Fibroblast of the aortic adventitia (primary cell): ENCODE results near the gene USO1. TPM values are rescaled to one million over a fixed set of nuclear protein-coding genes. Genes with fewer than 3 reads are reported as not detected.
A peak's percentile ranks its signal among the peaks of the same experiment; 100 is the strongest.
"Not testable (repeated sequence)": the region's sequence is repeated elsewhere in the genome, so short reads cannot be mapped to it uniquely, and the experiment has no call there.

Experiments used
- DNase-seq: peaks from one replicate; pipeline ENCODE4 v3.0.0-alpha.2; 2010; ENCODE audit warnings: low read depth
- H3K4me3 ChIP-seq: 2 replicates; pipeline ENCODE4 v1.5.1; 2011; ENCODE audit warnings: low read depth, mild to moderate bottlenecking, control low read depth, low read length, moderate library complexity
- CTCF ChIP-seq: IDR thresholded peaks from 2 replicates; pipeline ENCODE4 v1.5.1; 2011; ENCODE audit warnings: mild to moderate bottlenecking, low read length, control low read depth, inconsistent platforms; ENCODE audit not compliant: insufficient read depth
- total RNA-seq: library from RNA; depleted of rRNA; stranded (reverse); fragments of >200 nt; gene quantifications from 2 replicates; pipeline ENCODE4 v1.2.3, GENCODE V29; 2012; ENCODE audit warnings: low replicate concordance

The USO1 gene
- total RNA-seq, 1 donor, result 124 TPM

- TF ChIP-seq CTCF, result no peak
- H3K4me3 ChIP-seq, result peak overlapping the region; percentile 96
- DNase-seq, result peak; percentile 73
Measured at GRCh38 chr4:75724867-75725724, 719 bp downstream of the USO1 start.

- not testable (repeated sequence) for DNase-seq
- peak overlapping the region; percentile 96 for H3K4me3 ChIP-seq
Measured at GRCh38 chr4:75725942-75726538, 1.7 kb downstream of the USO1 start.

GRCh38 chr4:75726577-75726976 is 2.2 kb downstream of the USO1 start:
- peak overlapping the region; percentile 96 for H3K4me3 ChIP-seq
- DNase-seq, result peak; percentile 39
- TF ChIP-seq CTCF, result no peak

GRCh38 chr4:75727073-75727472 is 2.7 kb downstream of the USO1 start:
- H3K4me3 ChIP-seq, result peak overlapping the region; percentile 96
- no peak for DNase-seq
- no peak for TF ChIP-seq CTCF

GRCh38 chr4:75729836-75730235 is 5.5 kb downstream of the USO1 start:
- no peak for DNase-seq
- H3K4me3 ChIP-seq, result peak overlapping the region; percentile 13
- TF ChIP-seq CTCF, result no peak

- TF ChIP-seq CTCF, result no peak
- H3K4me3 ChIP-seq, result no peak overlapping the region
- DNase-seq, result no peak
Measured at GRCh38 chr4:75733369-75733768, 9.0 kb downstream of the USO1 start.

- no peak overlapping the region for H3K4me3 ChIP-seq
- no peak for DNase-seq
- no peak for TF ChIP-seq CTCF
Measured at GRCh38 chr4:75735525-75735924, 11.1 kb downstream of the USO1 start.
